NCI-H510A treated with DMSO at 0.1 percent for 48 hours (cell line): ENCODE data around the gene MYLK4.

Source experiments
- DNase-seq: peaks from one replicate; lab custom pipeline; 2025; lab: John Stamatoyannopoulos, UW

Gene MYLK4

DNA sequence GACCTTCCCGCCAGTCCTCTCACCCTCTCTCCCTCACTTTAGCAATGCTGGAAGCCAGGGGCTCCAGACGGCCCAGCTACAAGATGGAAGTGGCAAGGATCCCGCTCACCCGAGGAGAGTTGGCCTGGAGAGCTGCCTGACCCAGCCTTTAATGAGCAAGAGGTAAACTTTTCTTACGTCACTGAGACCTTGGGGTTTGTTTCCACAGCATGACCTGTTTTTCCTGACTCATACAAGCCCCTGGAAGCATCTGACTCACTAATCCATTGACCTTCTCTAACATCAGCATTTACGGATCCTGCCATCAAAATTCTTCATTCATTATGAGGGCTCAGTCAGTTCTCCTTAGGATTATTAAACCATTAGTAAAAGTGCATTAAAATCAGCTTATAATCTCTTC is 120.4 kb downstream of the MYLK4 start:
- no peak for DNase-seq

DNA sequence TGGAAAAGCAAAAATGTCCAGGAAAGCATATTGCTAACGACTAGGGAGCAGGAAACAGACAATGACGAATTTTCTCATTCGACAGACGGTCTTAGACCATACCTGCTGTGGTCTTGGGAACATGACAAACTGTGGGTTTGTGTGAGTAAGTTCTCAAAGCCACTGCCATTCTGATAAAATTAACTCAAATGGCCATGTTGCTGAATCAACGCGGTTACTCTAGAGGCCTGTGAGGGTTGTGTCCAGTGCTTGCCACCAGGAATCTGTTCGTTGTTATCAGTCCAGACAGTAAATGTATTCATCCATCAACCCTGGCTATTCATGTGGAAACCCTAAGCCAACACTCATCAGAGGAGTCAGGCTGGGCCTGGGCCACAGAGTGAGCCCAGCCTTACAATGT is 124.3 kb downstream of the MYLK4 start:
- no peak for DNase-seq

DNA sequence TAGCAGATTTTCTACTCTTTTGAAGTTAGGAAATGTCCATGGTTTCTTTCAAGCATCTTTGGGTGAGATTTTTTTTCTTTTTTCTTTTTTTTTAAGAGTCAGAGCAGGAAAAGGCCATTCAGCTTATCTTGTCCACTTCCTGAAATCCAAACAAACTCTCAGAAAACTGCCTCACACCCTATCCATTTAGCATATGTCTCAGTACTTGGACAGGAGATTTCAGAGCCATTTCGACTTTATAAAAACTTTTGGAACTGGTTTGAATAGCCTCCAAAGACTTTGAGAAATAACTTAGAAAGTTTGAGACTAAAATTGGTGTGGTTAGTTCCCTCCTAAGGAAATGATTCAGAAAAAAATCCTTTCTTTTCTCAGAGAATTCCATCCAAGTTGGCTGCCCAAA is 125.1 kb downstream of the MYLK4 start:
- no peak for DNase-seq

DNA sequence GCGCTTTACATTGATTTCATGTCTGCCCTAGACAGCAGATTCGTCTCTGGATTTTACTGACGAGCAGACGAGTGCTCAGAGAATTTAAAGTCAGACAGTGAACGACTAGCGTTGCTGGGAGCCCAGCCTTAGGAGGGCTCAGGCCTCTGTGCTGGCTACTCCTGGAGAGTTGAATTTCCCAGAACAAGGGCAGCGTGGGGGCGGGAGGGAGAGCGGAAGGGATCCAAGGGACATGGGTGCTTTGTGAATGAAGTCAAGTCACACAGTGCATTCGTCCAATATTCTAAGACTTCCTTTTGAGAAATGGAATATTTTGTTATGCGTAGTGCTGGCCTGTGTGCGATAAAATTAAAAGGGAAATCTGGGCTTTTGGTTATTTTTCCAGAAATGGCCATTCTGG is 126.5 kb downstream of the MYLK4 start:
- DNase-seq, result no peak

DNA sequence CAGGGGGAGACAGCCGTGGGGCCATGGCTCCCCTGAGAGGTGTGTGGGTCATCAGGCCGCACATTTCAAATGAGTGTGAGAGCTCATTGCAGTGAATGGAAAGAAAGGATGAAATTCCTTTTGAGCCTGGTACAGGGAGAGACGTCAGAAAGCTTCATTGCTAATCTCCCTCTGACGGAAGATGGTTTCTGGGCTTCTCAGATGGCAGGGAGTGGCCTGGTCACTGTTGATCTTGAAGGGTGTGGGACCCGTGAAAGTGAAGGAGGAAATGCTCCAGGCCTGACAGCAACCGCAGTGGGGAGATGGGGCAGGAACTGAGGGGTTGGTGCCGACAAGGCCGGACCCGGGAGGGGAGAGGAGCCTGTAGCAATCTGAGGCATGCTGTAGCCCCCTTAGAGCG is 127.4 kb downstream of the MYLK4 start:
- no peak for DNase-seq

DNA sequence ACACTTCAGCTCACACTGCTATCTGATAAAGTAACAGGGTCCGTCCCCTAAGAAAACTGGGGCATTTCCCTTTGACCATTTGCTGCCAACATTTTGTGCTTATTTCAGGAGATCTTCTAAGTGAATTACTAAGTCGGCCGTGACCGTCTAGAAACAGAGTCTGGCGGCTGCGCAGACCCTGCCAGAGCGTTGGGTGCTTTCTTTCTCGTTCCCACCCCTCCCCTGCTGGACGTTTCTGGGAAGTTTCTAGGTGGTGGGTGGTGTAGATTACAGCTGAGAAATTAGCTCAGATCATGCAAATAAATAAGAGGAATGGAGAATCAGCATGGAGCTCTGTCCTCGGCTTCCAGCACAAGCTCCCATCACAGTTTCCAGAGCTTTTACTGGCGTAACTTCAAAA is 128.1 kb downstream of the MYLK4 start:
- DNase-seq, result no peak

DNA sequence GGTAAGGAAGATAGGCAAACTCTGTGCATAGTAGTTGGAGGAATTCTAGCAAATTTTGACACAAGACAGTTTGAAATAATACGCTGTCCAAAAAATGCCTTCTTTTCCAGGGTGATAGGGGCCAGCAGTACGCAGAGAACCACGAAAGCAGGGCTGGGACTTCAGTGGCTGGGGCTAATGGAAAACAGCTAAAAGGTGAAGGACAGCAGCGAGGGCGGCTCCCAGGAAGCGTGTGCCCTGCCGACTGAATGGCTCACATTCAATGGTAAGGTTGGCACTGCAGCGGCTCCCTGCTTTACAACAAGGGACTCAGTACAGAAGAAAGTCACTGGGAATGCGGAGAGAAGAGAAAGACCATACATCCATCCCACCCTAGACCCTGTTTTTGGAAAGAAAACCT is 131.1 kb downstream of the MYLK4 start:
- DNase-seq, result no peak

DNA sequence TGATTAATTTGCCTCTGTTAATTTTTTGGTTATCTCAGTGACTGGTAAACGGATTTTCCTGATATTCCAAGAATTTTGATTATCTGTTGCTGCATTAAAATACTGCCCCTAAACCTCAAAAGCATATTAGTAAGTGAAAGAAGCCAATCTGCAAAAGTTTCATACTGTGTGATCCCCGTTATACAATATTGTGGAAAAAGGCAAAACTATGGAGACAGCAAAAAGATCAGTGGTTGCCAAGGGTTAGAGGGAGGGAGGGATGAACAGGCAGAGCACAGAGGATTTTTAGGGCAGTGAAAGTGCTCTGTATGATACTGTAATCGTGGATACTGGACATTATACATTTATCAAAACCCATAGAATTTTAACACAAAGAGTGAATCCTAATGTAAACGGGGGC is 133.0 kb downstream of the MYLK4 start:
- no peak for DNase-seq

DNA sequence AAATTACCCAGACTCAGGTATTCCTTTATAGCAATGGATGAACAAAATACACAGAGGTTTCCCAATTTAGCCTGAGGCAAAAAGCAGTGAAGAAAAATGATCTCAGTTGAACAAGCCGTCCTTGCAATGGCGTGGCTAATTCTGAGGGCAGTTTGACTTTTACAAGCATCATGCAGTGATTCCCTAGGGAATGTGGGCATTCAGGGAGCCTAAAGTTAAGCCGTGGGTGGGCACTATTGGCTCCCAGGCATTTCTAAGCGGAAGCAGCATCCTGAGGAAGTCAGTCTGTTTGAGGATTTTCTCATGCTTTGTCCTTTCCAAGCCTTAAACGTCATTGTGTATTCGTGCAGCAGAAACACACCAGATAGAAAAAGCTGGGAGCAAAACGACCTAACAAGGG is 133.9 kb downstream of the MYLK4 start:
- DNase-seq, result no peak

DNA sequence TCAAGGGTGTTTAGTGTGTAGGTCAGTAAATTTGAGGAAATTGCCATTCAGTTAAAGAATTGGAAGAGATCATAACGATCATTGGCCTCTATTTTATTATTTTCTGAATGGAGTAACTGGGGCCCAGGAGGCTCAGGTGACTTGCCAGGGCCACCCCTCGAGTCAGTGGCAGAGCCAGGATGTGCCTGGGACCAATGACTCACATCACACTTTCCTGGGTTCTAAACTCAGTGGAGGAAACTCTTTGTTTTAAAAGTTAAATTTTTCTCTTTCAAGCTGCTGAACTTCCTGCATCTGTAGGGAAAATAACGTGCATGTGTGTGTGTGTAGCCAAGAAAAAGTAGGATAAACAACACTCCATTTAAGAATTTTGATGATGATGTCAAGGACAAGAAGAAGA is 135.5 kb downstream of the MYLK4 start:
- DNase-seq, result no peak

DNA sequence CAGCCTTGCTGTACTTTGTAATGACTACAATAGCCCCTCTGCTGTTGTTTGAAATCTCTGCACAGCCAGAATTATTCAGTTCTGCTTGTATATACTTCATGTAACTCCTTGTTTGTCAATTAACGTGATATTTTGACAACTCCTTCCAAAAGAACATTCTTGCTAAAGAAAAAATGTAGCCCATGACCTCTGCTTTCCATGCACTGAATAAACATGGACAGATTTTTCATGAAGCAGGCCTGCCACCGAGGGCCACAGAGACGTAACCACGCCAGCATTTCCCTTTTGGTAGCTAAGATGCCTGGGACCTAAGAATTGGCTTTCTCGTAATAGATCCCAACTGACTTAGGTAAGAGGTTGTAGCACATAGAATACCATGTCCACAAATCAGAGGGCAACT is 135.9 kb downstream of the MYLK4 start:
- no peak for DNase-seq

DNA sequence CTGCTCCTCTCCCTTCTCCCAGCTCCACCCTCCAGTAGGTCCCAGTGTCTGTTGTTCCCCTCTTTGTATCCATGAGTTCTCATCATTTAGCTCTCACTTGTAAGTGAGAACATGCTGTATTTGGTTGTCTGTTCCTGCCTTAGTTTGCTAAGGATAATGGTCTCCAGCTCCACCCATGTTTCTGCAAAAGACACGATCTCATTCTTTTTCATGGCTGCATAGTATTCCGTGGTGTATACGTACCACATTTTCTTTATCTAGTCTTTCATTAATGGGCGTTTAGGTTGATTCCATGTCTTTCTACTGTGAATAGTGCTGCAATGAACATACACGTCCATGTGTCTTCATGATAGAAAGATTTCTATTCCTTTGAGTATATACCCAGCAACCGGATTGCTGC is 136.6 kb downstream of the MYLK4 start:
- DNase-seq, result no peak
